ENCODE results near the gene HS3ST5. TPM values are rescaled to one million over a fixed set of nuclear protein-coding genes. Genes with fewer than 3 reads are reported as not detected.

HS3ST5 gene
- total and polyA plus RNA-seq, 8 donors: 0.05 to 2.2 TPM; not detected in 6

GRCh38 chr6:114288701-114289495, 53.9 kb downstream of the HS3ST5 start:
- intact Hi-C loops (cut with DNase I; ENCODE audit: low total_unique reads): no loop called here
- WGBS, 5 donors: 78 to 85% (median 80%) methylated on average over 3 of the region's 3 CpGs
- no peak overlapping the region for H3K27ac ChIP-seq
- H3K36me3 ChIP-seq: no peaks in the 10 kb centered on the region
- TF ChIP-seq CTCF (IDR thresholded peaks at IDR 0.05) (no peak), POLR2A (IDR thresholded peaks at IDR 0.05) (no peak), EP300 (IDR thresholded peaks at IDR 0.05) (no peak), POLR2AphosphoS5 (IDR thresholded peaks at IDR 0.05) (no peak)
- no peaks in the 10 kb centered on the region for H3K27me3 ChIP-seq
- no peak overlapping the region for H3K4me3 ChIP-seq
- H3K4me1 ChIP-seq: no peaks in the 10 kb centered on the region
- no peaks in the 10 kb centered on the region for H3K9me3 ChIP-seq
- no peak for DNase-seq

GRCh38 chr6:114287461-114287860, 55.4 kb downstream of the HS3ST5 start:
- Histone ChIP-seq H3K27ac (no peak overlapping the region), H3K4me3 (no peak overlapping the region), H3K36me3 (no peaks in the 10 kb centered on the region), H3K9me3 (no peaks in the 10 kb centered on the region), H3K27me3 (no peaks in the 10 kb centered on the region), H3K4me1 (no peaks in the 10 kb centered on the region)
- intact Hi-C loops (cut with DNase I; ENCODE audit: low total_unique reads): no loop called here
- DNase-seq: no peak
- WGBS, 5 donors: 60 to 71% (median 65%) methylated on average over 2 of the region's 2 CpGs
- TF ChIP-seq POLR2A (IDR thresholded peaks at IDR 0.05) (no peak), POLR2AphosphoS5 (IDR thresholded peaks at IDR 0.05) (no peak), CTCF (IDR thresholded peaks at IDR 0.05) (no peak), EP300 (IDR thresholded peaks at IDR 0.05) (no peak)

- WGBS, 5 donors: 81 to 90% (median 84%) methylated on average over 2 of the region's 2 CpGs
- Histone ChIP-seq H3K9me3 (no peaks in the 10 kb centered on the region), H3K4me1 (no peaks in the 10 kb centered on the region), H3K36me3 (no peaks in the 10 kb centered on the region), H3K27me3 (no peaks in the 10 kb centered on the region), H3K4me3 (no peak overlapping the region), H3K27ac (no peak overlapping the region)
- intact Hi-C loops (cut with DNase I; ENCODE audit: low total_unique reads): no loop called here
- DNase-seq: no peak
- TF ChIP-seq CTCF (IDR thresholded peaks at IDR 0.05): no peak
- no peak for TF ChIP-seq EP300 (IDR thresholded peaks at IDR 0.05)
- TF ChIP-seq POLR2AphosphoS5 (IDR thresholded peaks at IDR 0.05): no peak
- TF ChIP-seq POLR2A (IDR thresholded peaks at IDR 0.05): no peak
Observed at GRCh38 chr6:114286211-114286610, 56.6 kb downstream of the HS3ST5 start.

GRCh38 chr6:114284281-114284680, 58.5 kb downstream of the HS3ST5 start:
- no peaks in the 10 kb centered on the region for H3K4me1 ChIP-seq
- H3K27ac ChIP-seq: no peak overlapping the region
- no peak for DNase-seq
- no peaks in the 10 kb centered on the region for H3K36me3 ChIP-seq
- 89 to 95% (median 94%) methylated on average over 2 of the region's 2 CpGs for WGBS, 5 donors
- H3K4me3 ChIP-seq: no peak overlapping the region
- intact Hi-C loops (cut with DNase I; ENCODE audit: low total_unique reads): no loop called here
- no peaks in the 10 kb centered on the region for H3K27me3 ChIP-seq
- H3K9me3 ChIP-seq: no peaks in the 10 kb centered on the region
- TF ChIP-seq CTCF (IDR thresholded peaks at IDR 0.05) (no peak), POLR2A (IDR thresholded peaks at IDR 0.05) (no peak), POLR2AphosphoS5 (IDR thresholded peaks at IDR 0.05) (no peak), EP300 (IDR thresholded peaks at IDR 0.05) (no peak)

Data from stomach (tissue), 9 donors.